Measurements from ENCODE around the gene DUSP7. TPM values are rescaled to one million over a fixed set of nuclear protein-coding genes. Genes with fewer than 3 reads are reported as not detected.

Gene DUSP7
- total RNA-seq, 1 experiment from 2014 or later, result 18.8 TPM

DNA sequence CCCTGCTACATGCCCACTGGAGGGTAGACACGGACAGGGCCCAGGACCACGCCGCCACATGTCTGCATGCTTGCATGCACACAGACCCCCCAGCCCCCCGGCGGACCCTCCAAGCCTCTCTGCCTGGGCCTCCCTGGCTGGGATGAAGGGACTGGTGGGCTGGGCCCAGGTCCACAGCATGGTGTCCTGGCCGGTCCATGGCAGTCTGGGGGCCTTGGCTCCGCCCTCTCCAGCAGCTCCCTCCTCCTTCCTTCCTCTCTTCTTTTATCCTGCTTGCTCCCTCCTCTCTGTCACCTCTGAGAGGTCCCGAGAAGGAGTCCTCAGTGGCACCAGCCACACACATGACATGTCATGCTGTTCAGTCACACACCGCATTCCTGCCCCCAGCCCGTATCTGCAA is 24.5 kb downstream of the DUSP7 start:
- H3K27me3 Mint-ChIP-seq (ENCODE audit: low read depth), result no peaks in the 10 kb centered on the region
- CTCF ChIA-PET, result interaction anchor here (1.2 to 3.7 kb wide), 7 partner anchors 13 to 212 kb away, joined by 3 to 22 read pairs (median 9); partner anchors contain the start of genes ACY1 and DUSP7
- H3K4me3 Mint-ChIP-seq, result no peak overlapping the region
- no peak overlapping the region for H3K27ac Mint-ChIP-seq
- TF ChIP-seq, protein P1, sequence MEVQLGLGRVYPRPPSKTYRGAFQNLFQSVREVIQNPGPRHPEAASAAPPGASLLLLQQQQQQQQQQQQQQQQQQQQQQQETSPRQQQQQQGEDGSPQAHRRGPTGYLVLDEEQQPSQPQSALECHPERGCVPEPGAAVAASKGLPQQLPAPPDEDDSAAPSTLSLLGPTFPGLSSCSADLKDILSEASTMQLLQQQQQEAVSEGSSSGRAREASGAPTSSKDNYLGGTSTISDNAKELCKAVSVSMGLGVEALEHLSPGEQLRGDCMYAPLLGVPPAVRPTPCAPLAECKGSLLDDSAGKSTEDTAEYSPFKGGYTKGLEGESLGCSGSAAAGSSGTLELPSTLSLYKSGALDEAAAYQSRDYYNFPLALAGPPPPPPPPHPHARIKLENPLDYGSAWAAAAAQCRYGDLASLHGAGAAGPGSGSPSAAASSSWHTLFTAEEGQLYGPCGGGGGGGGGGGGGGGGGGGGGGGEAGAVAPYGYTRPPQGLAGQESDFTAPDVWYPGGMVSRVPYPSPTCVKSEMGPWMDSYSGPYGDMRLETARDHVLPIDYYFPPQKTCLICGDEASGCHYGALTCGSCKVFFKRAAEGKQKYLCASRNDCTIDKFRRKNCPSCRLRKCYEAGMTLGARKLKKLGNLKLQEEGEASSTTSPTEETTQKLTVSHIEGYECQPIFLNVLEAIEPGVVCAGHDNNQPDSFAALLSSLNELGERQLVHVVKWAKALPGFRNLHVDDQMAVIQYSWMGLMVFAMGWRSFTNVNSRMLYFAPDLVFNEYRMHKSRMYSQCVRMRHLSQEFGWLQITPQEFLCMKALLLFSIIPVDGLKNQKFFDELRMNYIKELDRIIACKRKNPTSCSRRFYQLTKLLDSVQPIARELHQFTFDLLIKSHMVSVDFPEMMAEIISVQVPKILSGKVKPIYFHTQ (CRISPR knock-in tag; IDR thresholded peaks at IDR 0.05), result no peak
- TF ChIP-seq JAZF1 (CRISPR knock-in tag; IDR thresholded peaks at IDR 0.05), result no peak
- no peak for TF ChIP-seq CBFB (CRISPR knock-in tag; IDR thresholded peaks at IDR 0.05; ENCODE audit: low read depth)
- TF ChIP-seq ELF4 (CRISPR knock-in tag; IDR thresholded peaks at IDR 0.05; ENCODE audit: low read depth), result no peak
- no peak for TF ChIP-seq ZNF219 (CRISPR knock-in tag; IDR thresholded peaks at IDR 0.05; ENCODE audit: borderline replicate concordance)
- TF ChIP-seq SMAD3 (CRISPR knock-in tag; IDR thresholded peaks at IDR 0.05; ENCODE audit: borderline replicate concordance), result no peak
- TF ChIP-seq CREM (CRISPR knock-in tag; IDR thresholded peaks at IDR 0.05), result no peak
- TF ChIP-seq, protein P2, sequence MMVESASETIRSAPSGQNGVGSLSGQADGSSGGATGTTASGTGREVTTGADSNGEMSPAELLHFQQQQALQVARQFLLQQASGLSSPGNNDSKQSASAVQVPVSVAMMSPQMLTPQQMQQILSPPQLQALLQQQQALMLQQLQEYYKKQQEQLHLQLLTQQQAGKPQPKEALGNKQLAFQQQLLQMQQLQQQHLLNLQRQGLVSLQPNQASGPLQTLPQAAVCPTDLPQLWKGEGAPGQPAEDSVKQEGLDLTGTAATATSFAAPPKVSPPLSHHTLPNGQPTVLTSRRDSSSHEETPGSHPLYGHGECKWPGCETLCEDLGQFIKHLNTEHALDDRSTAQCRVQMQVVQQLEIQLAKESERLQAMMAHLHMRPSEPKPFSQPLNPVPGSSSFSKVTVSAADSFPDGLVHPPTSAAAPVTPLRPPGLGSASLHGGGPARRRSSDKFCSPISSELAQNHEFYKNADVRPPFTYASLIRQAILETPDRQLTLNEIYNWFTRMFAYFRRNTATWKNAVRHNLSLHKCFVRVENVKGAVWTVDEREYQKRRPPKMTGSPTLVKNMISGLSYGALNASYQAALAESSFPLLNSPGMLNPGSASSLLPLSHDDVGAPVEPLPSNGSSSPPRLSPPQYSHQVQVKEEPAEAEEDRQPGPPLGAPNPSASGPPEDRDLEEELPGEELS (CRISPR knock-in tag; IDR thresholded peaks at IDR 0.05), result no peak
- no peak for TF ChIP-seq TEAD4 (CRISPR knock-in tag; IDR thresholded peaks at IDR 0.05)
- no peak for TF ChIP-seq MXD4 (CRISPR knock-in tag; IDR thresholded peaks at IDR 0.05; ENCODE audit: borderline replicate concordance)
- no peak for TF ChIP-seq ZNF121 (CRISPR knock-in tag; IDR thresholded peaks at IDR 0.05)
- no peak for TF ChIP-seq NFYB (CRISPR knock-in tag; conservative IDR thresholded peaks at IDR 0.05; ENCODE audit: low read depth)
- TF ChIP-seq ZNF263 (CRISPR knock-in tag; IDR thresholded peaks at IDR 0.05; ENCODE audit: low read depth), result no peak
- TF ChIP-seq, protein P3, sequence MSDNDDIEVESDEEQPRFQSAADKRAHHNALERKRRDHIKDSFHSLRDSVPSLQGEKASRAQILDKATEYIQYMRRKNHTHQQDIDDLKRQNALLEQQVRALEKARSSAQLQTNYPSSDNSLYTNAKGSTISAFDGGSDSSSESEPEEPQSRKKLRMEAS (CRISPR knock-in tag; IDR thresholded peaks at IDR 0.05), result no peak
- no peak for TF ChIP-seq OVOL2 (CRISPR knock-in tag; IDR thresholded peaks at IDR 0.05; ENCODE audit: borderline replicate concordance)
- TF ChIP-seq TEAD1 (CRISPR knock-in tag; IDR thresholded peaks at IDR 0.05), result no peak
- TF ChIP-seq NR2C2 (CRISPR knock-in tag; IDR thresholded peaks at IDR 0.05), result no peak
- TF ChIP-seq, protein P4, sequence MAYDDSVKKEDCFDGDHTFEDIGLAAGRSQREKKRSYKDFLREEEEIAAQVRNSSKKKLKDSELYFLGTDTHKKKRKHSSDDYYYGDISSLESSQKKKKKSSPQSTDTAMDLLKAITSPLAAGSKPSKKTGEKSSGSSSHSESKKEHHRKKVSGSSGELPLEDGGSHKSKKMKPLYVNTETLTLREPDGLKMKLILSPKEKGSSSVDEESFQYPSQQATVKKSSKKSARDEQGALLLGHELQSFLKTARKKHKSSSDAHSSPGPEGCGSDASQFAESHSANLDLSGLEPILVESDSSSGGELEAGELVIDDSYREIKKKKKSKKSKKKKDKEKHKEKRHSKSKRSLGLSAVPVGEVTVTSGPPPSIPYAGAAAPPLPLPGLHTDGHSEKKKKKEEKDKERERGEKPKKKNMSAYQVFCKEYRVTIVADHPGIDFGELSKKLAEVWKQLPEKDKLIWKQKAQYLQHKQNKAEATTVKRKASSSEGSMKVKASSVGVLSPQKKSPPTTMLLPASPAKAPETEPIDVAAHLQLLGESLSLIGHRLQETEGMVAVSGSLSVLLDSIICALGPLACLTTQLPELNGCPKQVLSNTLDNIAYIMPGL (CRISPR knock-in tag; IDR thresholded peaks at IDR 0.05), result no peak
- TF ChIP-seq, protein P5, sequence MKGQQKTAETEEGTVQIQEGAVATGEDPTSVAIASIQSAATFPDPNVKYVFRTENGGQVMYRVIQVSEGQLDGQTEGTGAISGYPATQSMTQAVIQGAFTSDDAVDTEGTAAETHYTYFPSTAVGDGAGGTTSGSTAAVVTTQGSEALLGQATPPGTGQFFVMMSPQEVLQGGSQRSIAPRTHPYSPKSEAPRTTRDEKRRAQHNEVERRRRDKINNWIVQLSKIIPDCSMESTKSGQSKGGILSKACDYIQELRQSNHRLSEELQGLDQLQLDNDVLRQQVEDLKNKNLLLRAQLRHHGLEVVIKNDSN (CRISPR knock-in tag; IDR thresholded peaks at IDR 0.05), result no peak
- TF ChIP-seq NR3C1 (CRISPR knock-in tag; conservative IDR thresholded peaks at IDR 0.05; ENCODE audit: low read depth), result no peak
- no peaks in the 10 kb centered on the region for H3K9me3 Mint-ChIP-seq
- no peak for DNase-seq (ENCODE audit: low spot score)
- no peak for ATAC-seq
- no peaks in the 10 kb centered on the region for H3K36me3 Mint-ChIP-seq
- peaks cover 7% of the 10 kb centered on the region; the same call in 1 of the 2 replicates for H3K4me1 Mint-ChIP-seq
- POLR2A ChIA-PET, result no interaction called here

Measured in WTC11 (cell line).